Keratinocyte (primary cell): ENCODE measurements around the gene ATP1A4. TPM values are rescaled to one million over a fixed set of nuclear protein-coding genes. Genes with fewer than 3 reads are reported as not detected.

Experiments used
- DNase-seq: peaks from one replicate; pipeline ENCODE4 v3.0.0-alpha.2; 2011; ENCODE audit warnings: low read depth, missing footprints, low spot score
- FAIRE-seq: peaks from 2 replicates; lab custom pipeline; 2011; peaks lifted over from hg19 to GRCh38; lab: Jason Lieb, UNC
- H2AFZ ChIP-seq: 2 replicates; pipeline ENCODE4 v1.6.0; 2012; ENCODE audit warnings: low read length, control low read depth, inconsistent platforms; ENCODE audit not compliant: control insufficient read depth
- H3K27ac ChIP-seq: 2 replicates; pipeline ENCODE4 v1.5.1; 2011; ENCODE audit warnings: low read length; ENCODE audit not compliant: control insufficient read depth, insufficient read depth
- H3K27me3 ChIP-seq: 3 replicates; pipeline ENCODE4 v1.6.0; 2011; ENCODE audit warnings: low read length; ENCODE audit not compliant: control insufficient read depth, insufficient read depth; ENCODE audit errors: extremely low read depth
- H3K36me3 ChIP-seq, 2 experiments: 2 replicates in 1 of 2; 3 replicates in 1 of 2; pipeline ENCODE4 v1.5.1; 2011; ENCODE audit warnings: low read length in 2 of 2, mild to moderate bottlenecking in 1 of 2; ENCODE audit not compliant: control insufficient read depth in 2 of 2, insufficient read depth in 2 of 2; ENCODE audit errors: extremely low read depth in 1 of 2
- H3K4me1 ChIP-seq: 3 replicates; pipeline ENCODE4 v1.5.1; 2011; ENCODE audit warnings: low read length; ENCODE audit not compliant: control insufficient read depth, insufficient read depth; ENCODE audit errors: extremely low read depth
- H3K4me2 ChIP-seq: 3 replicates; pipeline ENCODE4 v1.6.0; 2011; ENCODE audit warnings: low read depth, low read length; ENCODE audit not compliant: control insufficient read depth, insufficient read depth; ENCODE audit errors: extremely low read depth
- H3K4me3 ChIP-seq, 3 experiments: fragments of 200-600 bp in 1 of 3; sonication (generic) in 1 of 3; 2 replicates in 2 of 3; 3 replicates in 1 of 3; pipeline ENCODE4 v1.5.1; 2011 to 2016; ENCODE audit warnings: low read length in 3 of 3, mild to moderate bottlenecking in 3 of 3, control low read depth in 2 of 3, inconsistent platforms in 1 of 3, low read depth in 1 of 3, mixed read lengths in 1 of 3, mixed run types in 1 of 3, moderate library complexity in 1 of 3; ENCODE audit not compliant: control insufficient read depth in 2 of 3, insufficient read depth in 2 of 3; ENCODE audit errors: extremely low read depth in 1 of 3
- H3K79me2 ChIP-seq: 2 replicates; pipeline ENCODE4 v1.6.0; 2012; ENCODE audit warnings: low read length; ENCODE audit not compliant: control insufficient read depth, insufficient read depth
- H3K9ac ChIP-seq: 3 replicates; pipeline ENCODE4 v1.6.0; 2011; ENCODE audit warnings: low read length; ENCODE audit not compliant: control insufficient read depth, insufficient read depth; ENCODE audit errors: extremely low read depth
- H3K9me1 ChIP-seq: 3 replicates; pipeline ENCODE4 v1.6.0; 2011; ENCODE audit warnings: low read length; ENCODE audit not compliant: control insufficient read depth, insufficient read depth; ENCODE audit errors: extremely low read depth
- H3K9me3 ChIP-seq: 2 replicates; pipeline ENCODE4 v1.5.1; 2012; ENCODE audit warnings: low read depth, low read length; ENCODE audit not compliant: control insufficient read depth
- H4K20me1 ChIP-seq: 3 replicates; pipeline ENCODE4 v1.6.0; 2011; ENCODE audit warnings: low read length; ENCODE audit not compliant: control insufficient read depth, insufficient read depth; ENCODE audit errors: extremely low read depth
- EZH2 ChIP-seq: IDR thresholded peaks from one replicate; pipeline ENCODE4 v1.6.1; 2012; ENCODE audit warnings: inconsistent platforms, mild to moderate bottlenecking, low read length, moderate library complexity
- dilution Hi-C: fragments of 300-500 bp; cut with MboI; formaldehyde crosslinking; loops from one replicate; pipeline ENCODE4 v1.7.0; 2020; ENCODE audit warnings: low sequenced_read_pairs; ENCODE audit not compliant: extremely low pct_ligation_motif_present
- polyA plus RNA-seq, 5 experiments: library from polyadenylated mRNA; depleted of rRNA in 3 of 5; stranded (reverse) in 3 of 5; stranded (forward) in 1 of 5; unstranded in 1 of 5; fragments of >200 nt; gene quantifications; 1 replicate in 1 of 5; 2 replicates in 3 of 5; 3 replicates in 1 of 5; pipeline versions ENCODE4 v1.2.1 to v1.2.3, GENCODE V29; 2011 to 2012; ENCODE audit warnings: missing spikeins in 2 of 5, low read depth in 1 of 5, low replicate concordance in 1 of 5
- TF ChIP-seq, protein P1 (sequence below), 3 experiments: IDR thresholded peaks in 1 of 3; conservative IDR thresholded peaks in 1 of 3; optimal IDR thresholded peaks in 1 of 3; 2 replicates in 2 of 3; 3 replicates in 1 of 3; pipeline versions ENCODE3 to v1.5.1; 2011; ENCODE audit warnings: low read length in 3 of 3, mild to moderate bottlenecking in 3 of 3, moderate library complexity in 2 of 3, control low read depth in 1 of 3, inconsistent platforms in 1 of 3; ENCODE audit not compliant: insufficient read depth in 2 of 3; ENCODE audit errors: extremely low read depth in 1 of 3

The ATP1A4 gene
- polyA plus RNA-seq, 1 donor (not counting 4 experiments of a cell fraction or from before 2014, with no cell fraction given): not detected

- Histone ChIP-seq H3K9me1 (no peaks in the 10 kb centered on the region), H3K79me2 (no peaks in the 10 kb centered on the region), H3K4me2 (no peak overlapping the region), H3K4me3 (no peak overlapping the region), H3K36me3 (no peaks in the 10 kb centered on the region), H3K4me1 (no peaks in the 10 kb centered on the region), H2AFZ (no peak overlapping the region), H4K20me1 (no peaks in the 10 kb centered on the region), H3K27ac (no peak overlapping the region), H3K27me3 (peaks cover 9% of the 10 kb centered on the region), H3K9me3 (no peaks in the 10 kb centered on the region), H3K9ac (no peak overlapping the region)
- FAIRE-seq (no peak), DNase-seq (no peak)
- TF ChIP-seq EZH2: no peak
- TF ChIP-seq, protein P1, sequence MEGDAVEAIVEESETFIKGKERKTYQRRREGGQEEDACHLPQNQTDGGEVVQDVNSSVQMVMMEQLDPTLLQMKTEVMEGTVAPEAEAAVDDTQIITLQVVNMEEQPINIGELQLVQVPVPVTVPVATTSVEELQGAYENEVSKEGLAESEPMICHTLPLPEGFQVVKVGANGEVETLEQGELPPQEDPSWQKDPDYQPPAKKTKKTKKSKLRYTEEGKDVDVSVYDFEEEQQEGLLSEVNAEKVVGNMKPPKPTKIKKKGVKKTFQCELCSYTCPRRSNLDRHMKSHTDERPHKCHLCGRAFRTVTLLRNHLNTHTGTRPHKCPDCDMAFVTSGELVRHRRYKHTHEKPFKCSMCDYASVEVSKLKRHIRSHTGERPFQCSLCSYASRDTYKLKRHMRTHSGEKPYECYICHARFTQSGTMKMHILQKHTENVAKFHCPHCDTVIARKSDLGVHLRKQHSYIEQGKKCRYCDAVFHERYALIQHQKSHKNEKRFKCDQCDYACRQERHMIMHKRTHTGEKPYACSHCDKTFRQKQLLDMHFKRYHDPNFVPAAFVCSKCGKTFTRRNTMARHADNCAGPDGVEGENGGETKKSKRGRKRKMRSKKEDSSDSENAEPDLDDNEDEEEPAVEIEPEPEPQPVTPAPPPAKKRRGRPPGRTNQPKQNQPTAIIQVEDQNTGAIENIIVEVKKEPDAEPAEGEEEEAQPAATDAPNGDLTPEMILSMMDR (optimal IDR thresholded peaks at IDR 0.05 in 1 of 3, IDR thresholded peaks at IDR 0.05 in 1 of 3, conservative IDR thresholded peaks at IDR 0.05 in 1 of 3; ENCODE audit: extremely low read depth in 1 of 3, insufficient read depth in 2 of 3, low read length in 3 of 3): no peak
- dilution Hi-C loops: no loop called here
Measured at GRCh38 chr1:160162931-160163330, 11.5 kb downstream of the ATP1A4 start.

GRCh38 chr1:160163615-160164014 is 12.2 kb downstream of the ATP1A4 start:
- Histone ChIP-seq H3K9me1 (no peaks in the 10 kb centered on the region), H3K9me3 (no peaks in the 10 kb centered on the region), H3K27ac (no peak overlapping the region), H2AFZ (no peak overlapping the region), H3K4me2 (no peak overlapping the region), H4K20me1 (no peaks in the 10 kb centered on the region), H3K27me3 (peaks cover 5% of the 10 kb centered on the region), H3K4me3 (no peak overlapping the region), H3K36me3 (no peaks in the 10 kb centered on the region), H3K4me1 (no peaks in the 10 kb centered on the region), H3K9ac (no peak overlapping the region), H3K79me2 (no peaks in the 10 kb centered on the region)
- FAIRE-seq: no peak
- no peak for DNase-seq
- no peak for TF ChIP-seq EZH2
- TF ChIP-seq, protein P1 (optimal IDR thresholded peaks at IDR 0.05 in 1 of 3, IDR thresholded peaks at IDR 0.05 in 1 of 3, conservative IDR thresholded peaks at IDR 0.05 in 1 of 3; ENCODE audit: extremely low read depth in 1 of 3, insufficient read depth in 2 of 3, low read length in 3 of 3): no peak
- dilution Hi-C loops: no loop called here
